Measurements from ENCODE around the gene ZCCHC17. TPM values are rescaled to one million over a fixed set of nuclear protein-coding genes. Genes with fewer than 3 reads are reported as not detected.

Gene ZCCHC17
- total and polyA plus RNA-seq, 3 donors from 2014 or later, result 61.1 to 105 (median 75.0) TPM

DNA sequence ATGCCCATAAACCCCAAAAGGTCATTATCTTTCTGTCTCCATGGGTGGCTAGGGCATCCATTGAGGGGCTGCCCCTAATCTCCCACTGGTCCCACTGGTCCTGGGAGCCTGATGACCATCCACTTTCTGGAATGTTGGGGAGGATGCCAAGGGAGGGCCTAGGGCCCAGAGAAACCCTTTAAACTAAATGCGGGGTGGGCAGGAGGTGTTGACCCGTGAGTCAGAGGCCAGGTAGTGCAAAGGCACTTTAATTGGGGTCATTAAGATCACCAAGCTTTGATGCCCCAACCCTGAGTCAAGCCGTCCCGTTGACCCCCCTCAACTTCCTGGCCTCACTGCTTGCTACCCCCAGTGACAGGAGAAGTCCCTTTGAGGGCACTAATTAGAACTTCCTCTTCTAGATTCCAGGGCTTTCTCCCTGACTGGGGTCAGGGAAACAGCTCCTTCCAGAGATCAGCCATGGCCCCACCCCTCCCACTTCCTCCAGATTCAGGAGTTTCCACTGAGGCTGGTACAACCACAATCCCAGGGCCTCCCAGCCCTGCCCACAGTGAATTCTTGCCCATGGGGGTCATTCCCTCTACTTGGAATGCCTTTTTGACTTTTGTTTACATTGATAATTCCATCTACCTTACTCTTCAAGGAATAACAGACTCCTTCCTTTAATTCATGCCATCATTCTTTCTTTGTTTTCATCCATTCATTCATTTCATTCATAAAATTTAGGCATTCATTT, 100.7 kb downstream of the ZCCHC17 start:
- no peak for DNase-seq
- Histone ChIP-seq H3K9me3 (no peaks in the 10 kb centered on the region), H3K4me1 (peaks cover 7% of the 10 kb centered on the region), H3K4me3 (no peak overlapping the region), H3K36me3 (ENCODE audit: low read depth, missing control alignments) (no peaks in the 10 kb centered on the region), H3K27me3 (no peaks in the 10 kb centered on the region), H3K27ac (no peak overlapping the region)
- WGBS, 2 donors, result 71 to 89% methylated on average over 4 of the region's 4 CpGs
- intact Hi-C loops (cut with DNase I; ENCODE audit: low total_unique reads), result no loop called here
- TF ChIP-seq CTCF (IDR thresholded peaks at IDR 0.05) (no peak), POLR2A (IDR thresholded peaks at IDR 0.05) (no peak)

DNA sequence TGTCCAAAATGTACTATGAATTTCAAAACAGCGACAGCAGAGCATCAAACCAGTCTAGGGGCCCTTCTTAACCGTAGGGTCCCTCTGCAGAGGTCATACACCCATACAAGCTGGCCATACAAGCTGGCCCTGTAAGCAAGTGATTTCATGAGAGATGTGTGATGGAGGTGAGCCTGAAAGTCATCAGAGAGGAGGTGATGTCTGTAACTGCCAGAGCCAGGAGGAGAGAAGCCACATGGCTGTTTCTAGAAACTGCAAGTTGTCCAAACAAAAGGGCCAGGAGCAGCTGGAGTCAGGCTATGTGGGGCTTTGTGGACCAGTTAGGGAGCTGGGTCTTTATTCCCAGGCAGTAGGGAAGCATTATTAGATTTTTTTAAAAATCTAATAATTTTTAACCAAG, 101.4 kb downstream of the ZCCHC17 start:
- no peak for DNase-seq
- intact Hi-C loops (cut with DNase I; ENCODE audit: low total_unique reads), result no loop called here
- Histone ChIP-seq H3K9me3 (no peaks in the 10 kb centered on the region), H3K27ac (no peak overlapping the region), H3K4me1 (peaks cover 7% of the 10 kb centered on the region), H3K4me3 (no peak overlapping the region), H3K27me3 (no peaks in the 10 kb centered on the region), H3K36me3 (ENCODE audit: low read depth, missing control alignments) (no peaks in the 10 kb centered on the region)
- no peak for TF ChIP-seq POLR2A (IDR thresholded peaks at IDR 0.05)
- TF ChIP-seq CTCF (IDR thresholded peaks at IDR 0.05), result no peak
- 94% methylated on average over 2 of the region's 2 CpGs for WGBS, 2 donors

DNA sequence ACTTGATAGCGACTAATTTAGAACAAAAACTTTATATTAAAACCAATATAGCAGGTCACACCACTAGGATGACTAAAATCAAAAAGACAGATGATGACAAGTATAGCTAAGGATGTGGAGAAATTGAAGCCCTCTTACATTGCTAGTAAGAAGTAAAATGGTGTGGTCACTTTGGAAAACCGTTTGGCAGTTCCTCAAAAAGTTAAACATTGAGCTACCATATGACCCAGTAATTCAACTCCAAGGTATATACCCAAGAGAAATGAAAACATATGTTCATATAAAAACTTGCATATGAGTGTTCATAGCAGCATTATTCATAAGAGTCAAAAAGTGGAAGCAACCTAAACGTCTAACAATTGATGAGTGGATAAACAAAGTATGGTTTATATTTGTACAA, 103.1 kb downstream of the ZCCHC17 start:
- H3K4me1 ChIP-seq, result peaks cover 4% of the 10 kb centered on the region
- H3K4me3 ChIP-seq, result no peak overlapping the region
- H3K27me3 ChIP-seq, result no peaks in the 10 kb centered on the region
- H3K27ac ChIP-seq, result no peak overlapping the region
- no peak for TF ChIP-seq POLR2A (IDR thresholded peaks at IDR 0.05)
- no peak for TF ChIP-seq CTCF (IDR thresholded peaks at IDR 0.05)
- intact Hi-C loops (cut with DNase I; ENCODE audit: low total_unique reads), result no loop called here
- H3K36me3 ChIP-seq (ENCODE audit: low read depth, missing control alignments), result no peaks in the 10 kb centered on the region
- 71 to 73% methylated on average over 3 of the region's 3 CpGs for WGBS, 2 donors
- H3K9me3 ChIP-seq, result no peaks in the 10 kb centered on the region
- DNase-seq, result no peak

DNA sequence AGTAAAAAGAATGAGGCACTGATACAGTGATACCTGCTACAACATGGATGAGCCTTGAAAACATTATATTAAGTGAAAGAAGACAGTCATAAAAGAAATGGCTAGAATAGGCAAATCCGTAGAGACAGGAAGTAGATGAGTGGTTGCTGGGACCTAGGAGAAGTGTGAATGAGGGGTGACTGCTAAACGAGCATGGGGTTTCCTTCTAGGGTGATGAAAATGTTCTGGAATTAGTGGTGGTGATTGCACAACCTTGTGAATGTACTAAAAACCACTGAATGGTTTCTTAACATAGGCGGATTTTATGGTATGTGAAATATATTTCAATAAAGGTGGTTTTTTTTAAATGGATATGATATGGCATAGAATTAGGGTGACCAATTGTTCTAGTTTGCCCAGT, 103.6 kb downstream of the ZCCHC17 start:
- H3K9me3 ChIP-seq, result no peaks in the 10 kb centered on the region
- no peaks in the 10 kb centered on the region for H3K27me3 ChIP-seq
- intact Hi-C loops (cut with DNase I; ENCODE audit: low total_unique reads), result no loop called here
- H3K4me1 ChIP-seq, result peaks cover 4% of the 10 kb centered on the region
- 59 to 77% methylated on average over 3 of the region's 3 CpGs for WGBS, 2 donors
- DNase-seq, result no peak
- H3K4me3 ChIP-seq, result no peak overlapping the region
- TF ChIP-seq CTCF (IDR thresholded peaks at IDR 0.05) (no peak), POLR2A (IDR thresholded peaks at IDR 0.05) (no peak)
- H3K36me3 ChIP-seq (ENCODE audit: low read depth, missing control alignments), result no peaks in the 10 kb centered on the region
- H3K27ac ChIP-seq, result no peak overlapping the region

DNA sequence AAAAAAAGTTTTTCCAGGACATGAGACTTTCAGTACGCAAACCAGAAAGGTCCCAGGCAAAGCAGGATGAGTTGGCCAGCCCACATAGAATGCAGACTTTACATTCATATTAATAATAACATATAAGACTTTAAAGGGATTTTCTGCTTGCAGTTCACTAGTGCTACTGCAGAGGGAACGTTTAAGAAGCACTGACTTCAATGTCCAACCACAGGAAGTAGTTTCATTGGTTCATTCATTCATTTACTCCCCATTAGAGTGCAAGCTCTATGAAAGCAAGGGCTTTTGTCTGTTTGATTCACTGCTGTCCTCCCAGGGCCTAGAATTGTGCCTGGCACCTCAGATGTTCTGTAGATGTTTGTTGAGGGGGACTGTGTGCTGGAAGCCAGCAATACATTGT, 104.4 kb downstream of the ZCCHC17 start:
- no peaks in the 10 kb centered on the region for H3K9me3 ChIP-seq
- intact Hi-C loops (cut with DNase I; ENCODE audit: low total_unique reads), result no loop called here
- 46 to 50% methylated on average over 2 of the region's 2 CpGs for WGBS, 2 donors
- H3K4me1 ChIP-seq, result peaks cover 4% of the 10 kb centered on the region
- H3K36me3 ChIP-seq (ENCODE audit: low read depth, missing control alignments), result no peaks in the 10 kb centered on the region
- H3K4me3 ChIP-seq, result no peak overlapping the region
- TF ChIP-seq CTCF (IDR thresholded peaks at IDR 0.05) (no peak), POLR2A (IDR thresholded peaks at IDR 0.05) (no peak)
- no peaks in the 10 kb centered on the region for H3K27me3 ChIP-seq
- peak; percentile 48 for DNase-seq
- H3K27ac ChIP-seq, result no peak overlapping the region

Measured in testis (tissue), 3 donors.